GM19455 (cell line): ENCODE measurements around the gene TMEM82.

ENCODE experiments used
- ATAC-seq: cut with Tn5 transposase; IDR thresholded peaks from one replicate; pipeline ENCODE4 v1.9.1; 2021; ENCODE audit not compliant: unreplicated experiment

The TMEM82 gene

DNA sequence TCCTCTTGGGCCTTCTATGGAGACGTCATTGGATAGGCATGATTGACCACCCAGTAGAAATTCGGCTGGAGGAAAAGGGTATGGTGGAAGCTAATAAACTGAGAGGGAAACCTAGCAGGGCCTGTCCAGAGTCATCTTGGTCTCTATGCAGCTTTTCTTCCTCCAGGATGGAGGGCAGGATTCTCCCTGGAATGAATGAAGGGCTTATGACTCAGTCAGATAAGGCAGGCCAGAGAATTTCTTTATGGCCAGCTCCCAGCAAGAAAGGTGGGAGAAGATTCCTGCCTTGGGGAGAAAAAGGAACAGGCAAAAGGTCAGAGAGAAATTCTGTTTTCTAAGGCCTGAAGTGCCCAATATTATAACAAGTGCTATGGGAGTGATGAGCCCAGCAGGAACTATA, 33.4 kb downstream of the TMEM82 start:
- no peak for ATAC-seq

DNA sequence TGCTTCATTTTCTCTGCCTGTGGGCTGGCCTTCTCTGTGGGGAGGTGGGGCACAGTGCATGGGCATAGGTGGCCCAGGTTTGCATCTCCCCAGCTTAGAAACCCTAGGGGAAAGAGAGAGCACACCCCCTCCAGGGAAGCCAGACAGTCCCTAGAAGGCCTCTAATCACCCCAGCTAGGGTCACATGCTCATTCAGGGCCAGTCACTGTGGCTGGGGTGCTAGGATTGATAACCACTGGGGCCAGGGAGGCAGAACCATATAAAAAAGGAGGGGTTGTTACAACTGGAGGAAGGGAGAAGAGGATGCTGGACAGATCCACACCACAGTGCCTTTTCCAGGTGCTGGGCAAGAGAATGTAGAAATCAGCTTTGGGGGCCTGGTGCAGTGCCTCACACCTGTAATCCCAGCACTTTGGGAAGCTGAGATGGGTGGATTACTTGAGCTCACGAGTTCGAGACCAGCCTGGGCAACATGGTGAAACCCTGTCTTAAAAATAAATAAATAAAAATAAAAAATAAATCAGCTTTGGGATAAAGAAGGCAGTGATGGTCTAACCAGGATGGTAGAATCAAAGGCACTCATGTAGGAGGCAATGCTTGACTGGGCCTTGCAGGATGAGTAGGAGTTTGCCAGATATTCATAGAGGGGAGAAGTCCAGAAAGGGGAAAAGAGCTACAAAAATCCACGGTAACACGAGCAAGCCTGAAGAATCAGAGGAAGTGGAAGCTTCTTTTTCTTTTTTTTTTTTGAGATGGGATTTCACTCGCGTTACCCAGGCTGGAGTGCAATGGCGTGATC, 35.8 kb downstream of the TMEM82 start:
- no peak for ATAC-seq

DNA sequence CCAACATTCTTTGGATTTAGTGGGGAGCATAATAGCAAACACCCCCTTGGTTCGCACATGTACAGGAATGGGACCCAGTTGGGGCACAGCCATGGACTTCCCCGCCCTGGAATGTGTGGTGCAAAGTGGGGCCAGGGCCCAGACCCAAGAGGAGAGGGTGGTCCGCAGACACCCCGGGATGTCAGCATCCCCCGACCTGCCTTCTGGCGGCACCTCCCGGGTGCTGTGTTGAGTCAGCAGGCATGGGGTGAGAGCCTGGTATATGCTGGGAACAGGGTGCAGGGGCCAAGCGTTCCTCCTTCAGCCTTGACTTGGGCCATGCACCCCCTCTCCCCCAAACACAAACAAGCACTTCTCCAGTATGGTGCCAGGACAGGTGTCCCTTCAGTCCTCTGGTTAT, 43.4 kb downstream of the TMEM82 start:
- no peak for ATAC-seq

DNA sequence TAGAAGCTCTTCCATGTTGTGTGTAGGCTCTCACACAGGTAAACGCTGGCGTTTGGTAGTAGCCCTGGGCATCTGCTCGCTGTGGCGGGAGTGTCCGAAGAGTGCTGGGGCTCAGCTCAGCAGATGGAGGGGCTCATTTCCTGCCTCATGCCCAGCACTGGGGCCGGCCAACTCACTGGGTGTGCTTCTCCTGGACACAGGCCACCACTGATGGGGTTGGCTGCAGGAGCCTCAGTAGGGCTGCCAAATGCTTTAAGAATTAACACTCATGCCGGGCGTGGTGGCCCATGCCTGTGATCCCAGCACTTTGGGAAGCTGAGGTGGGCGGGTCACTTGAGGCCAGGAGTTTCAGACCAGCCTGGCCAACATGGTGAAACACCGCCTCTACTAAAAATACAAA, 44.3 kb downstream of the TMEM82 start:
- no peak for ATAC-seq

DNA sequence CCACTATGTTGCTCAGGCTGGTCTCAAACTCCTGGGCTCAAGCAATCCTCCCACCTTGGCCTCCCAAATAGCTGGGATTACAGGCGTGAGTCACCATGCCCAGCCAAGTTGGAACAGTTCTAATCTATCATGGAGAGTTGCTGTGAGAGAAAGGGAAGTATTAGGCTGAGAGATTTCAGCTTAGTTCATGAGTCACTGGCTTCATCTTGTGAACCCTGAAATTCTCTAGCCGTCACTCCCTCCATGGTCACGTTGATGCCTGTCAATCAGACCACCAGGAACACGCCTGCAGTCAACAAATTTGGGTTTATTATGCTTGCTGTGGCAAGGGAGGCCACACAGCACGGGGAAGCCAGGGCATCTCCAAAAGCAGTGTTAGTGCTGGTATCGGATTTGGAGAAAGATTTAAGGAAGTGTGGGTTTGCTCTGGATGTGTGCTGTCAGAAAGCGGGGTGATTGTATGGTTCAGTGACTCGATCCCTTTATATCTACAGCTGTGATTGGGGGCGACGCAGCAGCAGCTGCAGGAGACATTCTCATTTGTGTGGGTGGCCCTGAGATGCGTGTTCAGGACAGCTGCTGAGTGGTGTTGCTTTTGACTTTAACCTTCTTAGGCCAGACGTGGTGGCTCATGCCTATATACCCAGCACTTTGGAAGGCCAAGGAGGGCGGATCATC, 46.5 kb downstream of the TMEM82 start:
- ATAC-seq, result no peak

DNA sequence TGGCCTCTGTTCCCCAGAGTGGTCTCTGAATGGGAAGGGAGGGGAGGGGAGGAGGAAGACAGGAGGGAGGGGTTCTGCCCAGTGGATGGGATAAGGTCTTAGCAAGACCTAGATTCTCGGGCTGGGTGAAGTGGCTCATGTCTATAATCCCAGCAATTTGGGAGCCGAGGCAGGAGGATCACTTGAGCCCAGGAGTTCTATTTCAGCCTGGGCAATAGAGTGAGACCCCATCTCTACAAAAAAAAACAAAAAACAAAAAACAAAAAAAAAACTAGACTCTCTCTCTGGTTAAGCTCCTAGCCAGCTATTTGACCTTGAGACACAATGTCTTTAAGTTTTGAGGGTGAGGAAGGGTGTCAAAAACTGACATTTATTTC, 53.8 kb downstream of the TMEM82 start:
- ATAC-seq, result no peak
